Superior temporal gyrus (tissue), 1 donor: ENCODE results near the gene ZBTB20.

Experiments used
- DNase-seq: peaks from one replicate; pipeline ENCODE4 v3.0.0-alpha.2; 2016; ENCODE audit errors: extremely low spot score

The ZBTB20 gene

DNA sequence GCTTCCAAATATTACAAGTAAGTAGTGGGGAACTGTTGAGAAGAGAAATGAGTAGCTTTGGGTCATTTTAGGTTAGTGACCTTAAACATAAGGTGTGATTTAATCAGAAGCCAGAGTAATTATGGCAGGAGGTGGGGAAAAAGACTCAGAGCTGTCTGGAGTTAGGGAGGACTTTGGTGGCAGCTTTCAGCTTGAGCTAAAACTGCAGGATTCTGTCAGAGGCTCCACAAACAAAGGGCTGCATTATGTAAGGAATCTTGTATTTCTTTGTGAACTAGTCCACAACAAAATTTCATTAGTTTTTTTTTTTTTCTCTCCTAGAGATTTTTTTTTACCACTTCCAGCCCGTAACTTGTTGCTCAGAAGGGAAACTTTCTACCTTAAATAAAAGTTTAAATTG, 507.9 kb downstream of the ZBTB20 start:
- DNase-seq = peak; percentile 75

GRCh38 chr3:114635878-114636277, 511.2 kb downstream of the ZBTB20 start:
- no peak for DNase-seq

GRCh38 chr3:114634635-114635034, 512.5 kb downstream of the ZBTB20 start:
- DNase-seq = no peak

GRCh38 chr3:114632757-114633424, 514.2 kb downstream of the ZBTB20 start:
- DNase-seq = no peak

- no peak for DNase-seq
Observed at GRCh38 chr3:114627770-114628169, 519.3 kb downstream of the ZBTB20 start.

- no peak for DNase-seq
Observed at GRCh38 chr3:114626751-114627150, 520.3 kb downstream of the ZBTB20 start.

GRCh38 chr3:114624571-114625181, 522.4 kb downstream of the ZBTB20 start:
- peak; percentile 94 for DNase-seq

- DNase-seq = peak; percentile 71
Observed at GRCh38 chr3:114624047-114624445, 523.0 kb downstream of the ZBTB20 start.

- no peak for DNase-seq
Observed at GRCh38 chr3:114623420-114624046, 523.6 kb downstream of the ZBTB20 start.

DNA sequence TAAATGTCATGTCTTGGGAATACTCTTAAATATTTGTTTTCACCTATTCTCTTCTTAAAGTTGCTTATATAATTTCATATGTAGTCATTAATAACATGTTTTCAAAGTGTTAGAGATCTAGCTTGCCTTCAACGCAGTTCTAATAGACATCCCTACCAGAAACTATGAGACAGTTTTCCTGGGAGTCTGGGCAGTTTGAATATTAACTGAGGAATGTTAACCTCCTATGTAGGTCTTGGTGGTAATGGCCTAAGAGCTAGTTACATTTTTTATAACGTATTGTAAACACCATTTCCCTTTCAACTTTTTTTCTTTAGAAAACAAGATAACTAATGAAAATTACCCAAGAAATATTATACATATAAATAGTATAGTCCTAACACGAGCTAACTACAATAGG, 525.1 kb downstream of the ZBTB20 start:
- DNase-seq = no peak

GRCh38 chr3:114619771-114620170, 527.3 kb downstream of the ZBTB20 start:
- DNase-seq = no peak

DNA sequence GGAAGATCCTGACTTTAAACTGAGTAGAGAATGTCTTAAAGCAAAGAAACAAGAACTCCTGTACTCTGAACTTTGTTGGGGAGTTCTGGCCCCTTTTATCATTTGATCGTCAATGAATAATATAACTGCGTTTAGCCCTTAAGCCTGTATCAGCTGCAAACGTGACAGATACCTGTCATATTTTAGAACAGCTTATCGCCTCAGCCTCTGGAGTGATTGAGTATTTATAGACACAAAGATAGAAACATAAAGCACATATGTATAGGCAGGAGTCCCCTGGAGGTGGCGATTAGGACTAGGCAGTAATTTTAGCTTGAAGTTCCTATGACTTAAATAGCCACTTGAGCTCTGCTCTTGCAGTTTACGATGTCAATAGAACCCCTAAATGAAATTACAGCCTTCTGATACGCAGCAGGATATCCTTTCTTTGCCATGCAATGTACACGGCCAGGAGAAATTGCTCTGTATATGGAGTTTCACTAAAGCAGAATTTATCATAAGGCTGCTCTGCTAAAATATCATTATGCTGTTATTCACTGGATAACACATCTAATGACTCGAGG, 531.5 kb downstream of the ZBTB20 start:
- DNase-seq = no peak

DNA sequence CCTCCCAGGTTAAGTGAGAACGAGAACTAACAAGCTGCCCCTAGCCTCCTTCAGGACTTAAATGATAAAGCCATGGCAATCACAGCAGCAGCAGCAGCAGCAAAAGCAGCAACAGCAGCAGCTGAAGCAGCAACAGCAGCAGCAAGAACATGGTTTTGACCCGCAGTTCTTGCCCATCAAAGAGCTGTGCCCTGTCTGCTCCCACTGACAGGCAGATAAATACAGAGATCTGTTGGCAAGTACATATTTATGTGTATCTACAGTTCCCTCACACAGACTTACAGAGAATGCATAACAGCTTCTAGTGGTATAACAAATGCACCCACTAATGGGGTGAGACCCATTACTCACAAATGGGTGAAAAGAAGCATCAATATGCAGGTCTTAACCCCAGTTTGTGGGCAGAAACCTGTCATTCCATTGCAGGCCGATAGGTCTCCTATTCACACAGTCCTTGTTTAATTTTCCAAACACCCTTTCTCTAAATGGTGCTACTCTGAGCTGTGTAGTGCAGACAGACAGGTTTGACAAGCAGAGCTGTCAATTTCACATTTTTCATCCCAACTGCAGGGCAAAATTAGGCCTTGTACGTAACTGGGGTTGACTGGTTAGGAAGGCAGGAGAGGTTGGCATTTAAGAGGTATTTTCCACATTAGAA, 537.0 kb downstream of the ZBTB20 start:
- DNase-seq = no peak

DNA sequence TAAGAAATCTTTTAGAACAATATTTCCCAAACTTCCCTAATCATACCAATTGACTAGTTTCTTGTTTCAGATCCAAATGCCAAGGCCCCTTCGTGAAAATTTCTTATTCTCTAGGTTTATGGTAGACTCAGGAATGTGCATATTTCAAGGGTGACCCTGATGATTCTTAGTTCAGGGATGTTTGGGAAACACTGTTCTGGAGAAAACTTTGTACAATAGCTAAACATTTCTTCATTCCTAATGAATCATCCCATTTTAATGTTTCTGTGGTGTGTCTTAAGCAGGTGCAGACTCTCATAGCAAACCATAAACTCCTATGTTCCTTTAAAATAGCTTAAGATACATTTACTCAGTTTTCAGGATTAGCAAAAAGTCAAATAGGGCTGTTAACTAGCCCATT, 538.8 kb downstream of the ZBTB20 start:
- DNase-seq = no peak

DNA sequence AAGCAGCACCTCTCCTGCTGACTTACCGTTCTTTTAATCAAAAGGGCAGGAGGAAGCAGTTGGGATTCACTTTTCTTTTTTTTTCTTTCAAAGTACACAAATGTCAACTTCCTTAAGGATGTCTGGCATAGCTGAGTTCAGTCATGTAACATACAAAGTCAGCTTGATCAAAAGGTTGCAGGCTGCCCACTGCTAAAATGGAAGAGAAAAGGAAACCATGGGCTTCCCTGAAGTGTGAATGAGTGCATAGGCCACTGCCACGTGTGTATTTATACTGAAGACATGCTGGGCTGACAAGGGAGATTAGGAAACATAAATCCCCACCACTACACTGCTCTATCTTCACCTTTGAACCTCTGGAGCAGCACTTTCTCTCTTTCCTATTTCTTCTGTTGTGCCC, 540.8 kb downstream of the ZBTB20 start:
- DNase-seq = no peak

- DNase-seq = no peak
Observed at GRCh38 chr3:114600571-114600970, 546.5 kb downstream of the ZBTB20 start.

GRCh38 chr3:114597871-114598270, 549.2 kb downstream of the ZBTB20 start:
- DNase-seq = no peak

- DNase-seq = no peak
Observed at GRCh38 chr3:114597012-114597411, 550.1 kb downstream of the ZBTB20 start.

DNA sequence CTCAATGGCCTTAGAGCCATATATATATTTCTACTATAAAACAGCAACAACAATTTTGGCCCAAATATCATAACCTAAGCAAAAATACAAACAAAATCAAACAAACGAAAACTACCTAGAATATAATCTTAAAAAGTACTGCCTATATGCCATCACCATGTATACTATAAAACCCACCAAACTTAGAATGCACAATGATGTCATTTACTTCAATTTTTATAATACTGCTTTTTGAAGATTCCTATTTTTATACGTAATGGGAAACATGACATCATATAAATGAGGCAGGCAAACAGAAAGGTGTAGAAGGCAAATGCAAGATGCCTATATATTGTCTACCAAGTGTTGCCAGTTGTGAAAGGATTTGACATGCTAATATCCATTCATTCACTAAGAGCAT, 550.9 kb downstream of the ZBTB20 start:
- no peak for DNase-seq

- DNase-seq = no peak
Observed at GRCh38 chr3:114595522-114596028, 551.5 kb downstream of the ZBTB20 start.

- no peak for DNase-seq
Observed at GRCh38 chr3:114590309-114591047, 556.6 kb downstream of the ZBTB20 start.
